PC-3 (cell line): Measurements from ENCODE around the gene AQP9. TPM values are rescaled to one million over a fixed set of nuclear protein-coding genes. Genes with fewer than 3 reads are reported as not detected.

Experiments used
- ATAC-seq: fragments of 200-7000 bp; cut with Tn5 transposase; 2 replicates; pipeline ENCODE4 v1.9.1; 2020; ENCODE audit warnings: mild to moderate bottlenecking, moderate library complexity
- BruUV-seq: library from RNA; stranded (reverse); fragments of 400-500 nt; replicated peaks from 2 replicates; lab custom pipeline; 2021; lab: Mats Ljungman, UMichigan
- CTCF ChIA-PET: fragments of 300-600 bp; sonication (Branson Sonifier 250); formaldehyde crosslinking; loops from one replicate; lab custom pipeline; 2022; ENCODE audit warnings: antibody characterized with exemption; lab: Charles Lee
- POLR2A ChIA-PET: fragments of 300-600 bp; sonication (Branson Sonifier 250); formaldehyde crosslinking; loops from one replicate; lab custom pipeline; 2022; ENCODE audit warnings: antibody characterized with exemption; ENCODE audit not compliant: unreplicated experiment; lab: Charles Lee
- DNase-seq: peaks from one replicate; pipeline ENCODE4 v3.0.0-alpha.2; 2015
- H2AFZ ChIP-seq: fragments of 300-600 bp; sonication (generic); 2 replicates; pipeline ENCODE4 v1.6.0; 2016; ENCODE audit warnings: antibody characterized with exemption, low read length
- H3F3A ChIP-seq: fragments of 300-600 bp; sonication (generic); one replicate; pipeline ENCODE4 v1.6.0; 2017; ENCODE audit warnings: antibody characterized with exemption, low read length, control low read depth, mild to moderate bottlenecking; ENCODE audit not compliant: unreplicated experiment
- H3K27ac ChIP-seq: fragments of 300-600 bp; sonication (generic); 2 replicates; pipeline ENCODE4 v1.5.1; 2016; ENCODE audit warnings: mild to moderate bottlenecking, low read length
- H3K27me3 ChIP-seq: fragments of 300-600 bp; sonication (generic); 2 replicates; pipeline ENCODE4 v1.6.1; 2016; ENCODE audit warnings: low read length, mixed read lengths
- H3K36me3 ChIP-seq: fragments of 300-600 bp; sonication (generic); 2 replicates; pipeline ENCODE4 v1.6.1; 2016; ENCODE audit warnings: low read depth, mixed run types, low read length, mixed read lengths
- H3K4me1 ChIP-seq: fragments of 300-600 bp; sonication (generic); 2 replicates; pipeline ENCODE4 v1.5.1; 2016; ENCODE audit warnings: low read length; ENCODE audit not compliant: insufficient read depth
- H3K4me2 ChIP-seq: fragments of 300-600 bp; sonication (generic); 2 replicates; pipeline ENCODE4 v1.6.0; 2016; ENCODE audit warnings: low read length
- H3K4me3 ChIP-seq: fragments of 300-600 bp; sonication (generic); 2 replicates; pipeline ENCODE4 v1.5.1; 2016; ENCODE audit warnings: mild to moderate bottlenecking, low read length, mixed read lengths
- H3K79me2 ChIP-seq: fragments of 300-600 bp; sonication (generic); 2 replicates; pipeline ENCODE4 v1.6.1; 2017; ENCODE audit warnings: low read length, mixed read lengths
- H3K9ac ChIP-seq: fragments of 300-600 bp; sonication (generic); 2 replicates; pipeline ENCODE4 v1.6.0; 2016; ENCODE audit warnings: mild to moderate bottlenecking, low read length
- H3K9me2 ChIP-seq: fragments of 300-600 bp; sonication (generic); replicated peaks from 2 replicates; pipeline ENCODE4 v1.6.1; 2016; ENCODE audit warnings: mixed run types, low read length, mixed read lengths
- H3K9me3 ChIP-seq: fragments of 300-600 bp; sonication (generic); 2 replicates; pipeline ENCODE4 v1.6.1; 2016; ENCODE audit warnings: low read length, mixed read lengths
- H4K20me1 ChIP-seq: fragments of 300-600 bp; sonication (generic); 2 replicates; pipeline ENCODE4 v1.6.1; 2016; ENCODE audit warnings: low read length, mixed read lengths
- EZH2 ChIP-seq: fragments of 300-600 bp; sonication (generic); IDR thresholded peaks from one replicate; pipeline ENCODE4 v1.6.1; 2017; ENCODE audit warnings: antibody characterized with exemption, mild to moderate bottlenecking, low read length; ENCODE audit not compliant: unreplicated experiment
- EZH2phosphoT487 ChIP-seq: fragments of 300-600 bp; sonication (generic); IDR thresholded peaks from 2 replicates; pipeline ENCODE4 v1.6.1; 2018; ENCODE audit warnings: mild to moderate bottlenecking, antibody characterized with exemption, low read length, borderline replicate concordance
- intact Hi-C: fragments of 100-400 bp; cut with micrococcal nuclease; formaldehyde crosslinking; loops from 2 replicates; pipeline ENCODE4 v1.9.0; 2023
- total RNA-seq: library from RNA; depleted of rRNA; stranded (reverse); fragments of >200 nt; gene quantifications from 2 replicates; pipeline ENCODE4 v1.2.3, GENCODE V29; 2014
- TF ChIP-seq, protein P1 (sequence below): fragments of 300-600 bp; sonication (generic); conservative IDR thresholded peaks from 2 replicates; pipeline ENCODE4 v1.5.1; 2017; ENCODE audit warnings: antibody characterized with exemption, low read depth, mild to moderate bottlenecking, low read length

The AQP9 gene
- total RNA-seq, 1 experiment from 2014 or later, result not detected

DNA sequence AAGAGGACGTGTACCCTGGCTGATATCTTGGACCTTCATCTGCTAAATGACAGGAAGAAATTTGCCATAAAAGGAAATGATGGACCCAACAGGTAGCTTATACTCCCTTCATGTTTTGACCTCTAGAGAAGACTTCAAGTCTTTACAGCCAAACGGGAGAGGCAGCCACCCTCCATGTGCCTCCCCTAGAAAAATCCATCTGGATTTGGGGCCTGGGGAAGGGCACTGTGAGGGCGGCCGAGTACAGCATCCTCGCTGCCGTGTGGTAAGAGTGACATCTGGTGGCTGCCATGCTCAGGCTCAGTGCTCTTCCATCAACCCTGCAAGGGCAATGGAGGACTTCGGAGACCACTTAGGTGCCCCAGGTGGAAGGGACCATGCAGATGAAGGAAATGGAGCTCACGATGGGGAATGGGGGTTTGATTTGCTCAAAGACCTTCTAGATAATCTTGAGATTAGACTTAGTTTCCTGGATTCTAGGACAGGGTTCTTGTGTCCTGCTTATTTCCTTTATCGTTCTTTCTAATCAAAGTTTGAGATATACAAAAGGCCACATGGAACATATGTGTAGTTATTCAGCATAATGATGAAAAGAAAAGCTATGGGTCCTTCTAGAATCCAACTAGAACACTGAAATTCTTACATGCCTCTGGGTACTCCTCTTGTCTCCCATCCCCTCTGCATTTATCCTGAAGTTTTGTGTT, 44.4 kb downstream of the AQP9 start:
- H3F3A ChIP-seq, result no peaks in the 10 kb centered on the region
- POLR2A ChIA-PET, result no interaction called here
- DNase-seq (peak; percentile 58), ATAC-seq (peak; percentile 86)
- no peak overlapping the region for H2AFZ ChIP-seq
- H3K4me2 ChIP-seq, result no peak overlapping the region
- H3K4me3 ChIP-seq, result no peak overlapping the region
- H3K79me2 ChIP-seq, result no peaks in the 10 kb centered on the region
- H3K9me2 ChIP-seq, result no peaks in the 10 kb centered on the region
- H3K9me3 ChIP-seq, result no peaks in the 10 kb centered on the region
- H3K27ac ChIP-seq, result no peak overlapping the region
- H3K36me3 ChIP-seq, result no peaks in the 10 kb centered on the region
- TF ChIP-seq, protein P1, sequence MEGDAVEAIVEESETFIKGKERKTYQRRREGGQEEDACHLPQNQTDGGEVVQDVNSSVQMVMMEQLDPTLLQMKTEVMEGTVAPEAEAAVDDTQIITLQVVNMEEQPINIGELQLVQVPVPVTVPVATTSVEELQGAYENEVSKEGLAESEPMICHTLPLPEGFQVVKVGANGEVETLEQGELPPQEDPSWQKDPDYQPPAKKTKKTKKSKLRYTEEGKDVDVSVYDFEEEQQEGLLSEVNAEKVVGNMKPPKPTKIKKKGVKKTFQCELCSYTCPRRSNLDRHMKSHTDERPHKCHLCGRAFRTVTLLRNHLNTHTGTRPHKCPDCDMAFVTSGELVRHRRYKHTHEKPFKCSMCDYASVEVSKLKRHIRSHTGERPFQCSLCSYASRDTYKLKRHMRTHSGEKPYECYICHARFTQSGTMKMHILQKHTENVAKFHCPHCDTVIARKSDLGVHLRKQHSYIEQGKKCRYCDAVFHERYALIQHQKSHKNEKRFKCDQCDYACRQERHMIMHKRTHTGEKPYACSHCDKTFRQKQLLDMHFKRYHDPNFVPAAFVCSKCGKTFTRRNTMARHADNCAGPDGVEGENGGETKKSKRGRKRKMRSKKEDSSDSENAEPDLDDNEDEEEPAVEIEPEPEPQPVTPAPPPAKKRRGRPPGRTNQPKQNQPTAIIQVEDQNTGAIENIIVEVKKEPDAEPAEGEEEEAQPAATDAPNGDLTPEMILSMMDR, result peak; percentile 84
- TF ChIP-seq EZH2, result no peak
- H3K9ac ChIP-seq, result no peak overlapping the region
- CTCF ChIA-PET, result interaction anchor here (1.0 kb wide), 1 partner anchor 105 kb away, joined by 3 read pairs; no protein-coding TSS in a partner anchor
- intact Hi-C loops, result loop anchor here (1.0 to 10.0 kb wide), 4 partner anchors 67 to 318 kb away; no protein-coding TSS in a partner anchor
- BruUV-seq, result no TSS peak
- no peaks in the 10 kb centered on the region for H4K20me1 ChIP-seq
- no peaks in the 10 kb centered on the region for H3K27me3 ChIP-seq
- H3K4me1 ChIP-seq, result peaks cover 18% of the 10 kb centered on the region

DNA sequence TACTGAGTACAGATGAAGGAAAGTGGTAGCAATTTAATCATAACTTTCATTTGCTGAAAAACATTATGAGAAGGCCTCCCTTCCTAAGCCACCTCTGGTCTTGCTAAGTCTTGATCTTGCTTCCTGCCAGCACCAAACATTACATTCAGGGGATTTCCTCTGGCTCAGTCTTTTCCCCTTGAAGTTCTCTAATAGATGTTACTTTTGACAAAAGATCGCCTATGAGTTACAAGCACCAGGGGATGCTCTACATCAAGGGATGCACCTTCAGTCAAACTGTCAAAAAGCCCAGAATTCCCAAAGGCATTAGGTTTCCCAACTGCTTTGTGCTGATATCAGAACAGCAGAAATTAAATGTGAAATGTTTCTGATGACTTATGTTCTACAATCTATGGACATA, 47.3 kb downstream of the AQP9 start:
- no peaks in the 10 kb centered on the region for H3K36me3 ChIP-seq
- no peak overlapping the region for H3K4me2 ChIP-seq
- H3K79me2 ChIP-seq, result no peaks in the 10 kb centered on the region
- DNase-seq, result no peak
- no peaks in the 10 kb centered on the region for H3K9me3 ChIP-seq
- TF ChIP-seq EZH2, result no peak
- no peak for TF ChIP-seq EZH2phosphoT487
- TF ChIP-seq, protein P1, result no peak
- no peaks in the 10 kb centered on the region for H3K9me2 ChIP-seq
- no peak overlapping the region for H2AFZ ChIP-seq
- no peaks in the 10 kb centered on the region for H3K27me3 ChIP-seq
- POLR2A ChIA-PET, result no interaction called here
- CTCF ChIA-PET, result interaction anchor here (0.5 kb wide), 1 partner anchor 32 kb away, joined by 4 read pairs; no protein-coding TSS in a partner anchor
- no peak overlapping the region for H3K27ac ChIP-seq
- no TSS peak for BruUV-seq
- H3K4me1 ChIP-seq, result peaks cover 5% of the 10 kb centered on the region; the same call in 1 of the 2 replicates
- H4K20me1 ChIP-seq, result no peaks in the 10 kb centered on the region
- no peaks in the 10 kb centered on the region for H3F3A ChIP-seq
- H3K9ac ChIP-seq, result no peak overlapping the region
- H3K4me3 ChIP-seq, result no peak overlapping the region
- ATAC-seq, result no peak
- intact Hi-C loops, result loop anchor here (10.0 kb wide), 2 partner anchors 221 to 321 kb away; no protein-coding TSS in a partner anchor
